ENCODE measurements around the gene ARMS2. TPM values are rescaled to one million over a fixed set of nuclear protein-coding genes. Genes with fewer than 3 reads are reported as not detected.
A peak's percentile ranks its signal among the peaks of the same experiment; 100 is the strongest.

Gene ARMS2
- total RNA-seq, 1 donor from 2014 or later = not detected

DNA sequence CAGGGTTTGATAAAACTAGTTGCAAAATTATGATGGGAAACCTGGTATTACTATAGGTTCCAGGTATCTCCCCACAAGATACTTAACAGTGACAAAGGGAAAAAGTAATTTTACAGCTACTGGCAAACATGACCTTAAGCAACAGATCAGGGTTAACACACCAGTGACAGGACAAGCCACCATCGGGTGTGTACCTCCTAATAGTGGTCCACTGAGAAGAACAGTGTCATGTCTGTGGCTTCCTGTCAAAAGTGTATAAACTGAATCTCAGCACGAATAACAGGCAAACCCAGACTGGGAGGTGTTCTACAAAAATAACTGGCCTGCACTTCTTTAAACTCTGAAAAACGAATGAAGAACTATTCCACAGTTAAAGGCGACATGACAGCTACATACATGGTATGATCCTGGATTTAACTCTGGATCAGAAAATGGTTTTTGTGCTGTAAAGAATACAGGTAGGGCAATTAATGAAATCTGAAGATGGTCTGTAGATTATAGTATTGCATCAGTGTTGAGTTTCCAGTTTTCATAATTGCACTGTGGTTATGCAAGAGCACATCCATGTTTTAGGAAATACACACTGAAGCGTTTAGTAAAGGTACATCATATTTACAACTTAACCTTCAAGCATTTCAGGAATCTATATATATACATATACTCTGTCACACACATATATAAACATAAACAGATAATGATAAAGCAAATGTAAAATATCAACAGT lies 32.0 kb upstream of the ARMS2 start:
- no peak overlapping the region for H3K4me3 ChIP-seq
- no peaks in the 10 kb centered on the region for H3K9me3 Mint-ChIP-seq
- H3K36me3 ChIP-seq = peaks cover 6% of the 10 kb centered on the region

DNA sequence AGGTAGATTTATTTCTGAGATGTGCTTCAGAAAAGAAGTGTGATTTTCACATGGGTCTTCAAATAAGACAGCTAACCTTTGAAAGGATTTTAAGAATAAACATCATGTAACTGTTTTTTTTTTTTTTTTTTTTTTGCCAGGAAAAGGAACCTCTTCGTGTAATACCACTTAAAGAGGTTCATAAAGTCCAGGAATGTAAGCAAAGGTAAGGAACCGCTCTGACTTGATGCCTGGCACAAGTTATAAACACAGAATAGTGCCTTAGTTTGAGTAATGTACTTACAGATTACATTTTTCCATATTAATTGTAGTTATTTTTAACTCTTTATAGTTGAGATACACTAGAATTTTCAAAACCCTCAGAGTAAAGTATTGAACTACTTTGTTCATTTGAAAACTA lies 30.4 kb upstream of the ARMS2 start:
- peaks cover 6% of the 10 kb centered on the region for H3K36me3 ChIP-seq
- no peaks in the 10 kb centered on the region for H4K20me1 ChIP-seq (ENCODE audit: low read depth)
- H3K36me3 Mint-ChIP-seq = no peaks in the 10 kb centered on the region
- no peak overlapping the region for H3K4me3 Mint-ChIP-seq
- no peak overlapping the region for H2AFZ ChIP-seq (replicated peaks)
- H3K27me3 Mint-ChIP-seq (ENCODE audit: insufficient read depth, low read depth) = no peaks in the 10 kb centered on the region
- no peak overlapping the region for H3K9ac ChIP-seq
- no peaks in the 10 kb centered on the region for H3K9me3 ChIP-seq (ENCODE audit: low read depth)
- H3K79me2 ChIP-seq (ENCODE audit: low read depth) = no peaks in the 10 kb centered on the region
- H3K27me3 ChIP-seq = no peaks in the 10 kb centered on the region
- no peak overlapping the region for H3K27ac Mint-ChIP-seq
- peaks cover 13% of the 10 kb centered on the region for H3K4me1 Mint-ChIP-seq
- no peak overlapping the region for H3K4me2 ChIP-seq
- H3K4me3 ChIP-seq = no peak overlapping the region
- H3K9me3 Mint-ChIP-seq = no peaks in the 10 kb centered on the region
- TF ChIP-seq, protein P1, sequence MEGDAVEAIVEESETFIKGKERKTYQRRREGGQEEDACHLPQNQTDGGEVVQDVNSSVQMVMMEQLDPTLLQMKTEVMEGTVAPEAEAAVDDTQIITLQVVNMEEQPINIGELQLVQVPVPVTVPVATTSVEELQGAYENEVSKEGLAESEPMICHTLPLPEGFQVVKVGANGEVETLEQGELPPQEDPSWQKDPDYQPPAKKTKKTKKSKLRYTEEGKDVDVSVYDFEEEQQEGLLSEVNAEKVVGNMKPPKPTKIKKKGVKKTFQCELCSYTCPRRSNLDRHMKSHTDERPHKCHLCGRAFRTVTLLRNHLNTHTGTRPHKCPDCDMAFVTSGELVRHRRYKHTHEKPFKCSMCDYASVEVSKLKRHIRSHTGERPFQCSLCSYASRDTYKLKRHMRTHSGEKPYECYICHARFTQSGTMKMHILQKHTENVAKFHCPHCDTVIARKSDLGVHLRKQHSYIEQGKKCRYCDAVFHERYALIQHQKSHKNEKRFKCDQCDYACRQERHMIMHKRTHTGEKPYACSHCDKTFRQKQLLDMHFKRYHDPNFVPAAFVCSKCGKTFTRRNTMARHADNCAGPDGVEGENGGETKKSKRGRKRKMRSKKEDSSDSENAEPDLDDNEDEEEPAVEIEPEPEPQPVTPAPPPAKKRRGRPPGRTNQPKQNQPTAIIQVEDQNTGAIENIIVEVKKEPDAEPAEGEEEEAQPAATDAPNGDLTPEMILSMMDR (IDR thresholded peaks at IDR 0.05) = no peak
- TF ChIP-seq EZH2 (IDR thresholded peaks at IDR 0.05) (no peak), EZH2phosphoT487 (IDR thresholded peaks at IDR 0.05) (no peak)
- no peak overlapping the region for H3K27ac ChIP-seq
- no peaks in the 10 kb centered on the region for H3F3A ChIP-seq (ENCODE audit: low read depth)
- peaks cover 4% of the 10 kb centered on the region for H3K4me1 ChIP-seq
- no peak for DNase-seq (ENCODE audit: low spot score)

More for the DNA sequence above, 32.0 kb upstream of the ARMS2 start:
- H3K4me3 Mint-ChIP-seq = no peak overlapping the region
- no peak overlapping the region for H3K27ac Mint-ChIP-seq
- Histone ChIP-seq H3K79me2 (ENCODE audit: low read depth) (no peaks in the 10 kb centered on the region), H3K9me3 (ENCODE audit: low read depth) (no peaks in the 10 kb centered on the region), H4K20me1 (ENCODE audit: low read depth) (no peaks in the 10 kb centered on the region), H3K4me1 (peaks cover 4% of the 10 kb centered on the region), H3K4me2 (no peak overlapping the region), H3K9ac (no peak overlapping the region), H3F3A (ENCODE audit: low read depth) (no peaks in the 10 kb centered on the region), H2AFZ (replicated peaks) (no peak overlapping the region), H3K27ac (no peak overlapping the region), H3K27me3 (no peaks in the 10 kb centered on the region)
- H3K27me3 Mint-ChIP-seq (ENCODE audit: insufficient read depth, low read depth) = no peaks in the 10 kb centered on the region
- TF ChIP-seq EZH2phosphoT487 (IDR thresholded peaks at IDR 0.05) = no peak
- no peak for TF ChIP-seq EZH2 (IDR thresholded peaks at IDR 0.05)
- TF ChIP-seq, protein P1 (IDR thresholded peaks at IDR 0.05) = no peak
- peaks cover 16% of the 10 kb centered on the region for H3K4me1 Mint-ChIP-seq
- H3K36me3 Mint-ChIP-seq = no peaks in the 10 kb centered on the region
- DNase-seq (ENCODE audit: low spot score) = no peak

DNA sequence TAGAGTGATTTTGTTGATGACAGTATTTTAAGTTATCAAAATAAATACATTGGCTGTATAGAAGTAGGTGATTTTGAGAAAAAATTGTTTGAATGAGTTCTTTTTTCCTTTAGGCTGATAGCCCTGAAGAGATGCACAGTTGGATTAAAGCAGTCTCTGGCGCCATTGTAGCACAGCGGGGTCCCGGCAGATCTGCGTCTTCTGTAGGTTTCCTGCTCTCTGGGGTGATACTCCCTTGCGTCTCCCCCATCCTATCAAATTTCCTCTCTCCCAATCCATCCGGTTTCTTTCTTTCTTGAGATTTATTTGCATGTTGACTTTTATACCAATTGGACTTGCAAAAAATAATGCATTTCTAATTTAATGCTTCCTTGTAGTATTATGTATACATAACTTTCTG lies 27.6 kb upstream of the ARMS2 start:
- Histone ChIP-seq H3K27ac (peak overlapping the region; percentile 1), H3K9ac (no peak overlapping the region), H2AFZ (replicated peaks) (no peak overlapping the region), H3K9me3 (ENCODE audit: low read depth) (no peaks in the 10 kb centered on the region), H3F3A (ENCODE audit: low read depth) (no peaks in the 10 kb centered on the region), H3K79me2 (ENCODE audit: low read depth) (no peaks in the 10 kb centered on the region), H3K27me3 (no peaks in the 10 kb centered on the region), H3K36me3 (peaks cover 7% of the 10 kb centered on the region), H3K4me3 (no peak overlapping the region), H4K20me1 (ENCODE audit: low read depth) (no peaks in the 10 kb centered on the region), H3K4me1 (peaks cover 4% of the 10 kb centered on the region), H3K4me2 (no peak overlapping the region)
- TF ChIP-seq, protein P1 (IDR thresholded peaks at IDR 0.05) = no peak
- no peak for TF ChIP-seq EZH2 (IDR thresholded peaks at IDR 0.05)
- no peak for TF ChIP-seq EZH2phosphoT487 (IDR thresholded peaks at IDR 0.05)
- H3K27ac Mint-ChIP-seq = no peak overlapping the region
- H3K4me1 Mint-ChIP-seq = peaks cover 4% of the 10 kb centered on the region
- no peaks in the 10 kb centered on the region for H3K27me3 Mint-ChIP-seq (ENCODE audit: insufficient read depth, low read depth)
- H3K4me3 Mint-ChIP-seq = no peak overlapping the region
- peak; percentile 16 for DNase-seq (ENCODE audit: low spot score)
- peaks cover 2% of the 10 kb centered on the region for H3K36me3 Mint-ChIP-seq
- H3K9me3 Mint-ChIP-seq = no peaks in the 10 kb centered on the region
